Umbilical cord (tissue), 2 donors: ENCODE measurements around the gene CSPG4. TPM values are rescaled to one million over a fixed set of nuclear protein-coding genes. Genes with fewer than 3 reads are reported as not detected.
"Not testable (repeated sequence)": the region's sequence is repeated elsewhere in the genome, so short reads cannot be mapped to it uniquely, and the experiment has no call there.

Experiments
- DNase-seq: peaks from one replicate; pipeline ENCODE4 v3.0.0-alpha.2; 2015; ENCODE audit warnings: low spot score
- total RNA-seq: library from RNA; depleted of rRNA; stranded (reverse); fragments of >200 nt; gene quantifications from one replicate; pipeline ENCODE4 v1.2.3, GENCODE V29; 2014; ENCODE audit warnings: low replicate concordance; ENCODE audit not compliant: insufficient read depth

The CSPG4 gene
- total RNA-seq, 1 donor from 2014 or later: 84.0 TPM

DNA sequence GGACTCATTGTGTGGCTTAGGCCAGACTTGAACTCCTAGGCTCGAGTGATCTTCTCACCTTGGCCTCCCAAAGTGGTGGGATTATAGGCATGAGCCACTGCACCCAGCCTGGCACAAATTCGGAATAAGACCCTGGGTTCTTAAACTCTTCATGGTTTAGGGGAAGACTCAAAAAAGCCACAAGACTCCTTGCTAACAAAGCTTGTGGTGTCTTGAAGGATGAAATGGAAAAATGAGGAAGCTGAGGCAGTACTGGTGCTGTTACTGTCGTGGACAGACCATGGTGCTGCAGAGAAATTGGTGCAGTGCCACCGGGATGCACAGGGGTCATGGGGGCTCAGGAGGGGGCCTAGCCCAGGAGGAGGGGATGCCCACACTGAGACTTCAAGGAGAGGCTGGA, 20.3 kb downstream of the CSPG4 start:
- not testable (repeated sequence) for DNase-seq

- DNase-seq: not testable (repeated sequence)
Observed at GRCh38 chr15:75689429-75689828, 23.2 kb downstream of the CSPG4 start.

- no peak for DNase-seq
Observed at GRCh38 chr15:75688831-75689230, 23.8 kb downstream of the CSPG4 start.

- no peak for DNase-seq
Observed at GRCh38 chr15:75688278-75688557, 24.4 kb downstream of the CSPG4 start.

- no peak for DNase-seq
Observed at GRCh38 chr15:75687486-75688277, 25.0 kb downstream of the CSPG4 start.

DNA sequence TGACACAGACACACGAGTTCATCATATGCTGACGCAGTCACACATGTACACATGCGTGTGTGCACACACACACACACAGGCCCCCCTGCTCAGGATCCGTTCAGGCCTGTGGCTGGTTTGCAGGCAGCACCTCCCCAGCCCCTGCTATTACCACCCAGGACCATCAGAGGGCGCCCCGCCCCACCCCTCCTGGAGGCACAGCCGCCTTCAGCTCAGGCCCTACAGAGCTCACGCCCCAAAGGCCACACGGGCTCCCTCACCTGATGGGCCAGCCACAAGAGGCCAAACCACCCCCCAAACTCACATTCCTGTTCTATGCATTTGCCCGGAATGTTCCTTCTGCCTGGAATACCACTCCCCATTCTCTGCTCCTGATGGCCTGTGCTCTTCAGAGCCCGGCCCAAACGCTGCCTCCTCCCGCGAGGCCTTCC, 26.4 kb downstream of the CSPG4 start:
- peak; percentile 65 for DNase-seq

GRCh38 chr15:75685195-75685594, 27.5 kb downstream of the CSPG4 start:
- no peak for DNase-seq

GRCh38 chr15:75684648-75685047, 28.0 kb downstream of the CSPG4 start:
- DNase-seq: no peak

GRCh38 chr15:75683646-75684312, 28.9 kb downstream of the CSPG4 start:
- peak; percentile 52 for DNase-seq

DNA sequence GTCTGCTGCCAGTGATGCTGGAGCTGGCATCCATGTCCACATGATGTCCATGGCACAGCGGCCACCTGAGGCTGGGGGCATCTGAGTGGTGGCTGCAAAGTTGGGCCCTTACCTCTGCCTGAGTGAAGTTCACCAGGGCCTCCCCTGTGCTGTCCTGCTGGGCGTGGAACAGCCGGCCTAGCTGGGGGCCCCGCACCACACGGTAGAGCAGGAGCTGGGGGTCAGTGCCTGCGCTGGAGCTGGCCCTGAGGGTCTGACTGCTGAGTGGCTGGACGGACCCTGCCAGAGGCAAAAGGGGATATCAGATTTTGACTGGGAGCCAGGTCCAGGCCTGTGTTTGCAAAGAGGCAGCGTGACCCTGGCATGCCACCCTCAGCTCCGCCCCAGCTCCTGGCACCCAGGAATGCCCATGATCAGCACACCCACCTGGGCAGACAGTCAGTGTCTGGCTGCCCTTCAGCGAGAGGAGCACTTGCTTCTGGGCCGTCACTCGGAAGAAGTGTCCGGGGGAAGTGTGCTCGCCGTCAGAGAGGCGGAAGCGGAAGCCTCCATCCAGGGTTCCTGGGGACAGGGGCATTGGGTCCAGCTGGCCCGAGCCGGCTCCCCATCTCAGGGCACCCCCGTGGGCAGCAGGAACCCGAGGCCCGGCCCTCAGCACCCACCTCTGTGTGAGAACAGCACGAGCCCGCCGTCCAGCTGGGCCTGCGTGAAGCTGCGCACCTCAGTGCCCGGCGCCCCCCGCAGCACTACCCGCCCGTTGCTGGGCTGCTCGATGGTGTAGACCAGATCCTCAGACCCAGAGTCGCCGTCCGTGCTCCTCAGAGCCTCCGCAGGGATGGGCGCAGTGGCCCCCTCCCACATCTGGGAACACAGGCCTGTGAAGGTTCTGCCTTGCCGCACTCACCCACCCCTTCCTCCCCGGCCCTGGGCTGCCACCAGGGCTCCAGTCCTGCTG, 30.2 kb downstream of the CSPG4 start:
- no peak for DNase-seq

DNA sequence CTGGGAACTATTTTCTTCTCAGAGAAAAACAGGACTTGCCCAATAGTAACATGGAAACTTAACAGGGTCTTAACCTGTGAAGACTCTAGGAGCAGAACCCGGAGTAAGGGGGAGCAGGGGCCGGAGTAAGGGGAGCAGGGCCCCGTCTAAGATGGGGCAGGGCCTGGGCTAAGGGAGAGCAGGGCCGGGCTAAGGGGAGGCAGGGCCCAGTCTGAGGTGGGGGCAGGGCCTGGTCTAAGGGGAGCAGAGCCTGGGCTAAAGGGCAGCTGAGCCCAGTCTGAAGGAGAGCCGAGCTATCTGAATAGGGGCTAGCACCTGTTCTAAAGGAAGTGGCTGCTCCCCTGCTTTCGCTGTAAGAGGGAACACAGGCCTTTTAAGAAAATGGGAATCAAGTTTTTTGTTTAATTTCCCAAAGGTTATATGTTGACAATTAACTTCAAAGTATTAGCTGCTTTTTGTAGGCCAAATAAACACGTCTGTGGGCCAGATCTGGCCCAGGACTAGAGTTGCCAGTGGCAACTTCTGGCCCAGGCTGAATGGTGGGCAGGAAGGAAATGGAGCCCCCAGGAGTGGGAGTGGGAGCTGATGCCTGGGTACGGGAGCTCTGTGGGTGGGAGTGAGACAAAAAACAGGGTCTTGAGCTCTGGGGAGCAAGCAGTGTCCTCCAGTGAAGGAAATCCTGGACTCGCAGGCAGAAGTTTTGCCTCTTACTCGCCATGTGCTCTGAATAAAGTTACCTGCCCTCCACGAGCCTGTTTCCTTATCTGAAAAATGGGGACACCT, 32.5 kb downstream of the CSPG4 start:
- no peak for DNase-seq

GRCh38 chr15:75678324-75678690, 34.3 kb downstream of the CSPG4 start:
- DNase-seq: not testable (repeated sequence)

DNA sequence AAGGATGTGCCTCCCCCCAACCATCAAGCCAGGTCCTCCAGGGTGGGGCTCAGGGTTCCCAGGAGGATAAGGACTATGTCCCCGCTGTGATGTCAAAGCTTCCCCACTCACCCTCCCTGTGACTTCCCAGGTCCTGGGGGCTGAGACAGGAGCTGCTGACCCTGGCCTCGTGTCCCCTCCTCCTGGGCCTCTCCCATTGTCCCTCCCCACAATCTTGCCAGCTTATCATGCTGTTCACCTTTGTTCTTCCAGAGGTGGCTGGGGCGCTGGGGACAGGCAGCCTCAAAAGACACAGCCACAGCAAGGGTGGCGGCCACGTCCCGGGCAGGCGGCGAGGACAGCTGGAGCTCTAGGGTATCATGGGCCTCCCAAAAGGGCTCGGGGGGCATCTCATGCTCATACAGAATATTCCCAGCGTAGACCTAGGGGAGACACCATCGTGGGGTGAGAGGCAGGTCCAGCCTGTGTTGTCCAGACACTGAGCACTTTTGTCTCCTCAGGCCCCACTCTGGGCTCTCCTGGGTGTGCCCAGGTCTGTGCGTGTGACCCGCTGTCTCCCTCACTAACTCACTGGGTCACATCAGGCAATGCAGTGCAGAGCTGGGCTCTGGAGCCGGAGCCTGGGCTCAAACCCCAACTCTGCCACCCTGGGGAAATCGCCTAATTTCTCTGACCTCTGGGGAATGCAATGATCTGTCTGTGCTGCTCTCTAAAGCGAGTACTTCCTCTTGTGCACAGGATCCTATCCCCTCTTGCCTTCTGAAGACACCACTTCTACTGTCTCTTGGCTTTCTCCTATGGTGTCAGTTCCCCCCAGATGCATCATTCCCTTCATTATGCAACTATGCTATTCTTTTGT, 35.0 kb downstream of the CSPG4 start:
- no peak for DNase-seq

GRCh38 chr15:75676688-75677464, 35.8 kb downstream of the CSPG4 start:
- no peak for DNase-seq

DNA sequence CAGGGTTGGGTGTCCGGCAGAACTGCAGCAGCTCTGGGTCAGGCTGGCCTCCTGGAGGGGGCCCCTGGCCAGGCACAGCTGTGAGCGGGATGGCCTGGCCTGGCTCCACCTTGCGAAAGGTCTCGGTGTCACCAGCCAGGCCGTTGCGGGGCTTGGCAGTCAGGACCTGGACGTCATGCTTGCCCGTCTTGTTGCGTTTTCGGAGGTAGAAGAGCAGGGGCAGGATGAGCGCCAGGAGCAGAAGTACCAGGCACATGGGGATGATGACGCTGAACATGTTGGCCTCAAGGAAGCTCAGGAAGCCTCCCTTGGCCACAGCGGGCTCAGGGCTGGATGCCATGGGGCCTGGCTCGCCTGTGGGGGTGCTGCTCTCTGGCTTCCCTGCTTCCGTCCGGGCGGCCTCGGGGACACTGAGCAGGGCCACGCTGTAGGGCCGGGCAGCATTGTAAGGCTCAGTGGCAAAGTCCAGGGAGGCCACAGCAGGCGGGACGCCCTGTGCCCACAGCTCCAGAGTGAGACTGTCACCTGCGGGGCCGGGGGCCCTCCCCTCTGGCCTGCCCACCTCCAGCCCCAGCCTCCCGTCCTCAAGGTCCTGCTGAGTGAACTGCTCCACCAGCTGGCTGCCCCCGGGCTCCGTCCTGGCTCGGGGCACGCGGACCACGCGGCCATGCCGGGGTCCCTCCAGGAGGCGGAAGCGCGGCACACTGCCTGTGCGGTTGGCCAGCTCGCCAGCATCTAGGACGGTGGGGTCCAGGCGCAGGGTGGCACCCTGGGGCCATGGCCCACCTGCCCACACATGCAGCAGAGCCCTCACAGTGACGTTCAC, 36.9 kb downstream of the CSPG4 start:
- DNase-seq: no peak

DNA sequence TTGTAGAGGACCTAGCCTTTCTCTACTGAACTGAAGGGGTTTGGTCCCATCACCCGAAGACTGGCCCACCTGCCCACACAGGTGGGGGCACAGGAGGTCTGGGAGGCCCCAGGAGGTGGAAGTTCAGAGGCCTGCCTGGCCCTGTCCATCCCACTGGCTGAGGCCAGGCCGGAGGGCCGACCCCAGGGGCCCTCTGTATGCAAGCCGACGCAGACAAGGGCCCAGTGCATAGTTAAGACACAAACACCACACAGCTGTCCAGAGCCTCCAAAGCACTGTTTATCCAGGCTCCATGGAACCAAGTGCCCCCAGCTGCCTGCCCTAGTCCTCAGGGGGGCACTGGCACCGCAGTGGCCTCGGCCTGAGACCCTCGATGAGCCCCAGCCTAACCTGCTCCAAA, 38.3 kb downstream of the CSPG4 start:
- DNase-seq: no peak

- peak; percentile 95 for DNase-seq
Observed at GRCh38 chr15:75673426-75674235, 39.0 kb downstream of the CSPG4 start.
